OCI-LY7 (cell line): ENCODE data around the gene RHBDF1.

Experiments
- EZH2phosphoT487 ChIP-seq: fragments of 200-600 bp; sonication (generic); IDR thresholded peaks from 2 replicates; pipeline ENCODE4 v1.6.1; 2018; ENCODE audit warnings: low read depth, borderline replicate concordance, mild to moderate bottlenecking, mixed run types, antibody characterized with exemption, low read length, moderate library complexity, mixed read lengths
- TF ChIP-seq, protein P1 (sequence below): fragments of 200-600 bp; sonication (generic); conservative IDR thresholded peaks from 2 replicates; pipeline ENCODE4 v1.5.1; 2014; ENCODE audit warnings: mild to moderate bottlenecking, antibody characterized with exemption, low read length, moderate library complexity, mixed read lengths

DNA sequence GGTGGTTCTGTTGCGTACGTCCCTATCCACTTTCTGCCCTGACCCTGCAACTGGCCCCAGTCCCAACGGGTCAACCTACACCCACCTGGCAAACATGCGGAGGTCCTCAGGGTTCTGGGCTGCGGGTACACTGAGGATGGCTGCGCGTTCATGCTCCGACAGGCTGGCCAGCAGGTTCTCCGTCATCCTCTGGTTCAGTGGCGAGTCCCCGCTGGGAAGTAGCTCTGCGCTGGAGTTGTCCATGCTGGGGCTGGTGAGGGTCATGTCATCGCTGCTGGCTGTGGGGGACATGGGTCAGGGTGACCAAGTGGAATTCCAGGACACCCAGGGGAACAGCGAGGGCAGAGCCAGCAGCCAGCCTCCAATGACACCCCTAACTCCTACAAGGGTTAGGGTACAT lies 16.2 kb upstream of the RHBDF1 start:
- TF ChIP-seq, protein P1, sequence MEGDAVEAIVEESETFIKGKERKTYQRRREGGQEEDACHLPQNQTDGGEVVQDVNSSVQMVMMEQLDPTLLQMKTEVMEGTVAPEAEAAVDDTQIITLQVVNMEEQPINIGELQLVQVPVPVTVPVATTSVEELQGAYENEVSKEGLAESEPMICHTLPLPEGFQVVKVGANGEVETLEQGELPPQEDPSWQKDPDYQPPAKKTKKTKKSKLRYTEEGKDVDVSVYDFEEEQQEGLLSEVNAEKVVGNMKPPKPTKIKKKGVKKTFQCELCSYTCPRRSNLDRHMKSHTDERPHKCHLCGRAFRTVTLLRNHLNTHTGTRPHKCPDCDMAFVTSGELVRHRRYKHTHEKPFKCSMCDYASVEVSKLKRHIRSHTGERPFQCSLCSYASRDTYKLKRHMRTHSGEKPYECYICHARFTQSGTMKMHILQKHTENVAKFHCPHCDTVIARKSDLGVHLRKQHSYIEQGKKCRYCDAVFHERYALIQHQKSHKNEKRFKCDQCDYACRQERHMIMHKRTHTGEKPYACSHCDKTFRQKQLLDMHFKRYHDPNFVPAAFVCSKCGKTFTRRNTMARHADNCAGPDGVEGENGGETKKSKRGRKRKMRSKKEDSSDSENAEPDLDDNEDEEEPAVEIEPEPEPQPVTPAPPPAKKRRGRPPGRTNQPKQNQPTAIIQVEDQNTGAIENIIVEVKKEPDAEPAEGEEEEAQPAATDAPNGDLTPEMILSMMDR: no peak
- no peak for TF ChIP-seq EZH2phosphoT487
